ENCODE measurements around the gene FRMD4A.
A peak's percentile ranks its signal among the peaks of the same experiment; 100 is the strongest.

DNA sequence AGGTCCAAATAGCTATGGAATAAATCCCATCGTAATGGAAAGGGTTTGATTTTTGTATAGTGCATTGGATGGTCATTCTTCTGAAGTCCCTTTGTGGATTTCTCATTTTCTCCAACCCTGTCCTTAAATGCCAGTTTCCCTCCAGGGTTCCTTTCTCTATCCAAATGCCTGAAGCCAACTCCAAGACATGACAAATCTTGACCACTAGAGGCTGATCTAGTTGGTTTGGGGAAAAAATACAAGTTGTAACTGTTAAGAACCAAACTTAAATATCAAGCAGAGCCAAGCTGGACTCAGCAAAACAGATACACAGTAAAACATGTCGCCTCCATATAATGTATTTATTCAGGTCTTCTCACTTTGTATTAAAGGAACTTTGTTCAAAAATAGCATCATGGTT is 28.7 kb downstream of the FRMD4A start:
- TF ChIP-seq, protein P1, sequence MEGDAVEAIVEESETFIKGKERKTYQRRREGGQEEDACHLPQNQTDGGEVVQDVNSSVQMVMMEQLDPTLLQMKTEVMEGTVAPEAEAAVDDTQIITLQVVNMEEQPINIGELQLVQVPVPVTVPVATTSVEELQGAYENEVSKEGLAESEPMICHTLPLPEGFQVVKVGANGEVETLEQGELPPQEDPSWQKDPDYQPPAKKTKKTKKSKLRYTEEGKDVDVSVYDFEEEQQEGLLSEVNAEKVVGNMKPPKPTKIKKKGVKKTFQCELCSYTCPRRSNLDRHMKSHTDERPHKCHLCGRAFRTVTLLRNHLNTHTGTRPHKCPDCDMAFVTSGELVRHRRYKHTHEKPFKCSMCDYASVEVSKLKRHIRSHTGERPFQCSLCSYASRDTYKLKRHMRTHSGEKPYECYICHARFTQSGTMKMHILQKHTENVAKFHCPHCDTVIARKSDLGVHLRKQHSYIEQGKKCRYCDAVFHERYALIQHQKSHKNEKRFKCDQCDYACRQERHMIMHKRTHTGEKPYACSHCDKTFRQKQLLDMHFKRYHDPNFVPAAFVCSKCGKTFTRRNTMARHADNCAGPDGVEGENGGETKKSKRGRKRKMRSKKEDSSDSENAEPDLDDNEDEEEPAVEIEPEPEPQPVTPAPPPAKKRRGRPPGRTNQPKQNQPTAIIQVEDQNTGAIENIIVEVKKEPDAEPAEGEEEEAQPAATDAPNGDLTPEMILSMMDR (conservative IDR thresholded peaks at IDR 0.05 in 1 of 2, IDR thresholded peaks at IDR 0.05 in 1 of 2; ENCODE audit: extremely low read depth in 1 of 2, insufficient read depth in 1 of 2, low read depth in 1 of 2, low read length in 2 of 2), result peak; percentile 48 to 66
- TF ChIP-seq EZH2 (IDR thresholded peaks at IDR 0.05; ENCODE audit: borderline replicate concordance, low read length), result no peak
